Heart right ventricle (tissue), 16 donors: Measurements from ENCODE around the gene CASKIN2. TPM values are rescaled to one million over a fixed set of nuclear protein-coding genes. Genes with fewer than 3 reads are reported as not detected.

Experiments used
- ATAC-seq, 8 donors: fragments of 200-7000 bp; cut with Tn5 transposase; one replicate each; pipeline ENCODE4 v1.9.1; 2020; ENCODE audit warnings: mild to moderate bottlenecking in 8 of 8, moderate library complexity in 8 of 8, moderate number of reproducible peaks in 1 of 8
- DNase-seq, 2 donors: peaks; one replicate each; pipeline ENCODE4 v3.0.0-alpha.2; 2020
- H3K27ac ChIP-seq, 10 donors: fragments of 200-600 bp; sonication (generic) in 2 of 10; one replicate each; pipeline versions ENCODE4 v1.5.0 to v1.8.0; 2020 to 2022; ENCODE audit warnings: mild to moderate bottlenecking in 3 of 10
- H3K27me3 ChIP-seq, 7 donors: fragments of 200-600 bp; one replicate each; pipeline ENCODE4 v1.8.0; 2021 to 2022; ENCODE audit warnings: mild to moderate bottlenecking in 2 of 7
- H3K36me3 ChIP-seq, 9 donors: fragments of 200-600 bp; sonication (generic) in 1 of 9; one replicate each; pipeline versions ENCODE4 v1.5.0 to v1.8.0; 2020 to 2022; ENCODE audit warnings: mild to moderate bottlenecking in 2 of 9
- H3K4me1 ChIP-seq, 9 donors: fragments of 200-600 bp; sonication (generic) in 1 of 9; one replicate each; pipeline versions ENCODE4 v1.5.0 to v1.8.0; 2020 to 2022; ENCODE audit warnings: mild to moderate bottlenecking in 4 of 9
- H3K4me3 ChIP-seq, 10 donors: fragments of 200-600 bp; sonication (generic) in 2 of 10; one replicate each; pipeline versions ENCODE4 v1.5.0 to v1.8.0; 2020 to 2022; ENCODE audit warnings: mild to moderate bottlenecking in 7 of 10, moderate library complexity in 2 of 10
- H3K9me3 ChIP-seq, 11 donors: fragments of 200-600 bp in 10 of 11; sonication (generic) in 2 of 11; one replicate each; pipeline versions ENCODE4 v1.5.0 to v1.8.0; 2013 to 2022; ENCODE audit warnings: mild to moderate bottlenecking in 2 of 11, control low read depth in 1 of 11, moderate library complexity in 1 of 11
- WGBS, 2 donors: extraction: QIAGEN DNeasy Blood & Tissue Kit; methylation state at CpG; one replicate each; pipeline ENCODE4 v1.1.7; 2013; ENCODE audit warnings: inconsistent platforms in 1 of 2; 5-methylcytosine and 5-hydroxymethylcytosine counted together
- intact Hi-C, 10 donors: fragments of 100-400 bp; cut with DNase I; formaldehyde crosslinking; loops; one replicate each; pipeline versions ENCODE4 v1.11.1 to v1.14.2; 2022
- long read RNA-seq, 3 donors: library from polyadenylated mRNA; unstranded; transcript quantifications; one replicate each; pipeline ENCODE4 v2.0.0, GENCODE V29; 2020 to 2021
- polyA plus RNA-seq, 2 donors: library from polyadenylated mRNA; stranded (reverse); fragments of 200-250 nt; gene quantifications; one replicate each; pipeline ENCODE4 v1.2.3, GENCODE V29; 2013
- total RNA-seq, 10 donors: library from RNA; stranded (reverse); fragmentation: NEBNext Ultra II Directional in 3 of 10; extraction: Animal tissue kit (Norgen Biotek cat#: 25700) in 3 of 10; gene quantifications; one replicate each; pipeline versions ENCODE4 v1.2.1 to v1.2.4, GENCODE V29; 2021 to 2023
- TF ChIP-seq, protein P1 (sequence below), 9 donors: fragments of 200-600 bp; sonication (generic) in 2 of 9; IDR thresholded peaks; one replicate each; pipeline versions ENCODE4 v1.5.0 to v1.8.0; 2021 to 2022; ENCODE audit warnings: antibody characterized with exemption in 9 of 9, mild to moderate bottlenecking in 5 of 9, moderate library complexity in 1 of 9
- donor health status: Arrhythmogenic right ventricular cardiomyopathy.
- donor health status: ischemic (EF 13 %, LVEDD 7.1; RV severe dilation, severe dysfunction).
- donor health status: healthy with polysubstance abuse.
- donor health status: DM: no; HTN: yes; CAD: no.
- donor health status: DM: no; HTN: no; CAD: no.
- donor health status: ischemic (EF 25% LVEDD 6.9; RV normal size, moderate dysfunction).
- donor health status: ischemic (EF 25% LVEDD 5.7; RV mildly dilated, moderate dysfunction).
- donor health status: healthy.
- donor health status: DM: yes; HTN: yes; CAD: no.
- donor health status: Ischemic cardiomyopathy.
- donor health status: ischemic (EF 35%, LVEDD 5.7; RV mildly dilated, moderate dysfunction).
- donor health status: nonischemic (EF 11% LVEDD 7.7; RV severe dilation, severe dysfunction).
- donor health status: DM: yes; HTN: yes; CAD: no.
- donor health status: PGD.
- donor health status: ischemic (EF 29% LVEDD 5.4; RV normal size, mild dysfunction).
- donor health status: nonischemic (EF 23%, LVEDD 6.1; RV moderate dilation, normal function).

CASKIN2 gene, protein sequence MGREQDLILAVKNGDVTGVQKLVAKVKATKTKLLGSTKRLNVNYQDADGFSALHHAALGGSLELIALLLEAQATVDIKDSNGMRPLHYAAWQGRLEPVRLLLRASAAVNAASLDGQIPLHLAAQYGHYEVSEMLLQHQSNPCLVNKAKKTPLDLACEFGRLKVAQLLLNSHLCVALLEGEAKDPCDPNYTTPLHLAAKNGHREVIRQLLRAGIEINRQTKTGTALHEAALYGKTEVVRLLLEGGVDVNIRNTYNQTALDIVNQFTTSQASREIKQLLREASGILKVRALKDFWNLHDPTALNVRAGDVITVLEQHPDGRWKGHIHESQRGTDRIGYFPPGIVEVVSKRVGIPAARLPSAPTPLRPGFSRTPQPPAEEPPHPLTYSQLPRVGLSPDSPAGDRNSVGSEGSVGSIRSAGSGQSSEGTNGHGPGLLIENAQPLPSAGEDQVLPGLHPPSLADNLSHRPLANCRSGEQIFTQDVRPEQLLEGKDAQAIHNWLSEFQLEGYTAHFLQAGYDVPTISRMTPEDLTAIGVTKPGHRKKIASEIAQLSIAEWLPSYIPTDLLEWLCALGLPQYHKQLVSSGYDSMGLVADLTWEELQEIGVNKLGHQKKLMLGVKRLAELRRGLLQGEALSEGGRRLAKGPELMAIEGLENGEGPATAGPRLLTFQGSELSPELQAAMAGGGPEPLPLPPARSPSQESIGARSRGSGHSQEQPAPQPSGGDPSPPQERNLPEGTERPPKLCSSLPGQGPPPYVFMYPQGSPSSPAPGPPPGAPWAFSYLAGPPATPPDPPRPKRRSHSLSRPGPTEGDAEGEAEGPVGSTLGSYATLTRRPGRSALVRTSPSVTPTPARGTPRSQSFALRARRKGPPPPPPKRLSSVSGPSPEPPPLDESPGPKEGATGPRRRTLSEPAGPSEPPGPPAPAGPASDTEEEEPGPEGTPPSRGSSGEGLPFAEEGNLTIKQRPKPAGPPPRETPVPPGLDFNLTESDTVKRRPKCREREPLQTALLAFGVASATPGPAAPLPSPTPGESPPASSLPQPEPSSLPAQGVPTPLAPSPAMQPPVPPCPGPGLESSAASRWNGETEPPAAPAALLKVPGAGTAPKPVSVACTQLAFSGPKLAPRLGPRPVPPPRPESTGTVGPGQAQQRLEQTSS (N-terminal part only)
- total RNA-seq = 10 to 100 TPM; 29.0 to 59.2 (median 37.2) TPM
- 10 to 100 TPM; 17.6 to 31.2 TPM for polyA plus RNA-seq
- long read RNA-seq, donor 1, partial matches to known transcripts = 22 of 32 reads
- long read RNA-seq, donor 1, other reads (novel, unspliced or antisense) = 10 of 32 reads
- long read RNA-seq, donor 2, partial matches to known transcripts = 28 of 35 reads
- long read RNA-seq, donor 2, other reads (novel, unspliced or antisense) = 7 of 35 reads
- long read RNA-seq, donor 3, partial matches to known transcripts = 50 of 56 reads
- long read RNA-seq, donor 3, other reads (novel, unspliced or antisense) = 6 of 56 reads

DNA sequence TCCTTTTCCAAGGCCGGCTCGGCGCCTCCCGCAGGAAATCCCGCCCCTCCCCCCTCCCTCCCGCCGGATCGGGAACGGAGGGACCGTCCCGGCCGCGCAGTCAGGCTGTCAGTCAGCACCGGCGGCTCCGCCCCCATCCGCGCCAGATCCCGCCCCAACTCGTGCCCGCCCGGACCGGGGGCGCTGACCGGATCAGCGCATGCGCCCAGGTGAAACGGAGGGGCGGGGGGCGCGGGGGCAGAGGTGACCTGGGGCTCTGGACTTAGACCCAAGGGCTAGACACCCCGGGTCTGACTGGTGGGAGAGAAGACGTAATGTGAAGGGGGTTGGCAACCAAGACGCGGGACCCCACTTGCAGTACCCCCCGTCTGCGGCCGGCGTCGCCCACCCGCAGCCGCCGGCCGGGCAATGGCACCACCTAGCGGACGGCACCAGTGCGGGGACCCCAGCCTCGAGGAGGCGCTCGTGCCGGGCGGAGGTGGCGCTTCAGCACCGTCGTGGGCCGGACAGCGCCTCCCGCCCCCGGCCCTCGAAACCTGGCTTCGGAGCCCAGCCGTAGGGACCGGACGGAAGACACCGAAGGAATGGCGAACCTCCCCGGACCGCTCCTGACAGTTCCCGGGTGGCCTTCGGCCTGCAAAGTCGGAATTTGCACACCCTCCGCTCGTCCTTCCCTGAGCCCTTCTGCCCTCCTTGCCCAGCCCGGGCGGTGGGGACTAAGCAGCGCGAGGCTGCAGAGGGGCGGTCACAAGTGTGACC, at the start of gene CASKIN2:
Gene CASKIN2, minus strand, starts transcription at position 42 of the 759 bp plus-strand sequence. CDS start 1,733 bp downstream, outside the sequence.
- Histone ChIP-seq H3K4me3 (peak within 1 kb of the TSS; percentile 79 to 98 (median 93)), H3K36me3 (peaks cover 0 to 50% (median 3%) of the 10 kb centered on the region in 9 donors), H3K27ac (peak within 1 kb of the TSS; percentile 81 to 98 (median 92)), H3K4me1 (peaks cover 20 to 58% (median 51%) of the 10 kb centered on the region in 9 donors), H3K9me3 (no peaks in the 10 kb centered on the region), H3K27me3 (peaks cover 0 to 13% (median 0%) of the 10 kb centered on the region in 7 donors)
- TF ChIP-seq, protein P1, sequence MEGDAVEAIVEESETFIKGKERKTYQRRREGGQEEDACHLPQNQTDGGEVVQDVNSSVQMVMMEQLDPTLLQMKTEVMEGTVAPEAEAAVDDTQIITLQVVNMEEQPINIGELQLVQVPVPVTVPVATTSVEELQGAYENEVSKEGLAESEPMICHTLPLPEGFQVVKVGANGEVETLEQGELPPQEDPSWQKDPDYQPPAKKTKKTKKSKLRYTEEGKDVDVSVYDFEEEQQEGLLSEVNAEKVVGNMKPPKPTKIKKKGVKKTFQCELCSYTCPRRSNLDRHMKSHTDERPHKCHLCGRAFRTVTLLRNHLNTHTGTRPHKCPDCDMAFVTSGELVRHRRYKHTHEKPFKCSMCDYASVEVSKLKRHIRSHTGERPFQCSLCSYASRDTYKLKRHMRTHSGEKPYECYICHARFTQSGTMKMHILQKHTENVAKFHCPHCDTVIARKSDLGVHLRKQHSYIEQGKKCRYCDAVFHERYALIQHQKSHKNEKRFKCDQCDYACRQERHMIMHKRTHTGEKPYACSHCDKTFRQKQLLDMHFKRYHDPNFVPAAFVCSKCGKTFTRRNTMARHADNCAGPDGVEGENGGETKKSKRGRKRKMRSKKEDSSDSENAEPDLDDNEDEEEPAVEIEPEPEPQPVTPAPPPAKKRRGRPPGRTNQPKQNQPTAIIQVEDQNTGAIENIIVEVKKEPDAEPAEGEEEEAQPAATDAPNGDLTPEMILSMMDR (IDR thresholded peaks at IDR 0.05) = peak; percentile 93 to 100 (median 96)
- 0% methylated on average over 63 to 78 of the region's 78 CpGs for WGBS, 2 donors
- peak; percentile 87 to 94 (median 92) for ATAC-seq
- intact Hi-C loops = loop anchor here in 9 of 10 donors (1.0 to 10.0 kb wide), 6 partner anchors 71 to 91 kb away; partner anchors contain the start of gene MYO15B (in 5 of the 9)
- DNase-seq = peak; percentile 98

DNA sequence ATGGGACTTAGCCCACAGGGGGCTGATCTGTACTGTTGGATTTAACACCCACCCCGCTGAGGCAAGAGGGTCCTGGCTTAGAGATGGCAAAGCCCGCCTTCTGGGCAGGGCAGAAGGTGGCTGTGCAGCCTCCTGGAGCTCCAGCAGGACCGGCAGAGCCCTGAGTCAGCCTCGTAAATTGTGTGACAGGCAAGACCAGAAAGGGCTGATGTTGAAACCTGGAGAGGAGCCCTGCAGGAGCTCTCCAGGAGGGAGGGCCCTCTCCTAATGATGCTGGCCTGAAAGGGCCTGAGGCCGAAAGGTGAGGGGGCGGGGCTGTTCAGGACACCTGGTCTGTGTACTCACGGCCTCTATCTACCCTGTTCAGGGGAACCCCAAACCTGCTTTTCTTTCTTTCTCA, 49.7 kb upstream of the CASKIN2 start:
- no peaks in the 10 kb centered on the region for H3K9me3 ChIP-seq
- TF ChIP-seq, protein P1 (IDR thresholded peaks at IDR 0.05) = no peak
- H3K27me3 ChIP-seq = no peaks in the 10 kb centered on the region
- intact Hi-C loops = no loop called here
- H3K4me1 ChIP-seq = no peaks in the 10 kb centered on the region
- peaks cover 0 to 6% (median 0%) of the 10 kb centered on the region in 9 donors for H3K36me3 ChIP-seq
- no peak overlapping the region for H3K27ac ChIP-seq
- no peak for ATAC-seq
- WGBS, 2 donors = 80 to 90% methylated on average over 7 of the region's 7 CpGs
- H3K4me3 ChIP-seq = no peak overlapping the region
- DNase-seq = no peak

DNA sequence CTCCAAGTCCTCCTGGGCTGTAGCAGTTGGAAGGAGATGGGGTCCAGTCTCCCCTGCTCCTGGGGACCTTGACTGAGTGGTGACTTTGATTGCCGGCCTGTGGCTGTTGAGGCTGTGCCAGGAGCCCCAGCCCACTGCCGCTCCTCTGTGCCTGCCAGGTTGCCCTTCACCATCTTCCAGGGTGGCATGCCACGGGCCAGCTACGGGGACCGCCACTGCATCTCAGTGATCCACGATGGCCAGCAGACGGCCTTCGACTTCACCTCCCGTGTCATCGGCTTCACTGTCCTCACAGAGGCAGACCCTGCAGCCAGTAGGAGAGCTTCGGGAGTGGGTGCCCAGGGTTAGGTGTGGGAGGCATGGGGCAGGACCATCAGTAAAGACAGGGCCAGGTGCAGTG, 48.9 kb upstream of the CASKIN2 start:
- 95 to 97% methylated on average over 11 of the region's 11 CpGs for WGBS, 2 donors
- intact Hi-C loops = no loop called here
- TF ChIP-seq, protein P1 (IDR thresholded peaks at IDR 0.05) = no peak
- Histone ChIP-seq H3K9me3 (no peaks in the 10 kb centered on the region), H3K36me3 (peaks cover 0 to 6% (median 0%) of the 10 kb centered on the region in 9 donors), H3K27ac (no peak overlapping the region), H3K4me3 (no peak overlapping the region), H3K27me3 (no peaks in the 10 kb centered on the region), H3K4me1 (no peaks in the 10 kb centered on the region)
- DNase-seq = no peak
- no peak for ATAC-seq
